ENCODE measurements around the gene CTNNA3. TPM values are rescaled to one million over a fixed set of nuclear protein-coding genes. Genes with fewer than 3 reads are reported as not detected.

CTNNA3 gene
- total RNA-seq, 1 experiment from 2014 or later, result 0.85 TPM

- H3K9me3 ChIP-seq (ENCODE audit: control insufficient read depth, insufficient read depth, low read depth, low read length), result no peaks in the 10 kb centered on the region
- BruUV-seq (replicated peaks), result no TSS peak
- no peak overlapping the region for H3K27ac ChIP-seq (ENCODE audit: low read length)
- H3K36me3 ChIP-seq (ENCODE audit: control insufficient read depth, insufficient read depth, low read length), result no peaks in the 10 kb centered on the region
- no peaks in the 10 kb centered on the region; the same call in 1 of the 2 replicates for H3K27me3 ChIP-seq (ENCODE audit: control insufficient read depth, insufficient read depth, low read length)
- POLR2A ChIA-PET, result no interaction called here
- H3K4me3 ChIP-seq (ENCODE audit: low read depth in 2 of 2, low read length in 2 of 2), result no peak overlapping the region
- H3K4me1 ChIP-seq (ENCODE audit: control insufficient read depth, insufficient read depth, low read length), result peaks cover 10% of the 10 kb centered on the region; the same call in 1 of the 2 replicates
- DNase-seq (ENCODE audit: low read depth, low spot score) (no peak), ATAC-seq (no peak; the same call in 1 of the 2 replicates)
- in situ Hi-C loops (cut with HindIII; ENCODE audit: low pct_unique_long_range_greater_than_20kb, low sequenced_read_pairs), result no loop called here
- CTCF ChIA-PET, result interaction anchor here (0.6 kb wide), 1 partner anchor 34 kb away, joined by 4 read pairs; no protein-coding TSS in a partner anchor
- TF ChIP-seq POLR2AphosphoS5 (IDR thresholded peaks at IDR 0.05; ENCODE audit: low read depth, low read length) (no peak), CTCF (IDR thresholded peaks at IDR 0.05) (no peak), REST (IDR thresholded peaks at IDR 0.05; ENCODE audit: insufficient read depth in 1 of 2, low read depth in 2 of 2, low read length in 1 of 2) (no peak), TCF7L2 (IDR thresholded peaks at IDR 0.05; ENCODE audit: low read depth, low read length) (no peak), SIN3A (IDR thresholded peaks at IDR 0.05; ENCODE audit: borderline replicate concordance, insufficient read depth, low read depth, low read length) (no peak)
- intact Hi-C loops (cut with micrococcal nuclease; ENCODE audit: unreplicated experiment), result no loop called here
These were observed 32.4 kb downstream of the CTNNA3 start for GRCh38 chr10:67663449-67664087.

GRCh38 chr10:67662415-67662814 lies 33.6 kb downstream of the CTNNA3 start:
- peaks cover 10% of the 10 kb centered on the region; the same call in 1 of the 2 replicates for H3K4me1 ChIP-seq (ENCODE audit: control insufficient read depth, insufficient read depth, low read length)
- no peak for TF ChIP-seq REST (IDR thresholded peaks at IDR 0.05; ENCODE audit: insufficient read depth in 1 of 2, low read depth in 2 of 2, low read length in 1 of 2)
- H3K36me3 ChIP-seq (ENCODE audit: control insufficient read depth, insufficient read depth, low read length), result no peaks in the 10 kb centered on the region
- ChIA-PET CTCF (no interaction called here), POLR2A (no interaction called here)
- H3K27me3 ChIP-seq (ENCODE audit: control insufficient read depth, insufficient read depth, low read length), result no peaks in the 10 kb centered on the region; the same call in 1 of the 2 replicates
- intact Hi-C loops (cut with micrococcal nuclease; ENCODE audit: unreplicated experiment) (no loop called here), in situ Hi-C loops (cut with HindIII; ENCODE audit: low pct_unique_long_range_greater_than_20kb, low sequenced_read_pairs) (no loop called here)
- no peak overlapping the region for H3K4me3 ChIP-seq (ENCODE audit: low read depth in 2 of 2, low read length in 2 of 2)
- DNase-seq (ENCODE audit: low read depth, low spot score) (no peak), ATAC-seq (no peak)
- H3K9me3 ChIP-seq (ENCODE audit: control insufficient read depth, insufficient read depth, low read depth, low read length), result no peaks in the 10 kb centered on the region
- no TSS peak for BruUV-seq (replicated peaks)
- H3K27ac ChIP-seq (ENCODE audit: low read length), result no peak overlapping the region
